HepG2 (cell line): ENCODE results near the gene WDR54. TPM values are rescaled to one million over a fixed set of nuclear protein-coding genes. Genes with fewer than 3 reads are reported as not detected.

ENCODE experiments used
- AGO1 ChIP-seq: fragments of 200-400 bp; formaldehyde crosslinking; IDR thresholded peaks from 2 replicates; pipeline ENCODE4 v1.6.1; 2017; ENCODE audit warnings: mild to moderate bottlenecking, low read depth, low read length, moderate library complexity; ENCODE audit not compliant: poor library complexity, severe bottlenecking
- BCL6 ChIP-seq: IDR thresholded peaks from 2 replicates; pipeline ENCODE4 v1.6.1; 2016; ENCODE audit warnings: missing genetic modification reagents, missing compliant biosample characterization
- BHLHE40 ChIP-seq: IDR thresholded peaks from 2 replicates; pipeline ENCODE4 v1.6.1; 2011; ENCODE audit warnings: low read length, improper control_type of control experiment
- FIP1L1 ChIP-seq: fragments of 200-400 bp; formaldehyde crosslinking; IDR thresholded peaks from 2 replicates; pipeline ENCODE4 v1.6.1; 2018; ENCODE audit warnings: low read depth, mild to moderate bottlenecking, low read length, moderate library complexity, borderline replicate concordance; ENCODE audit not compliant: insufficient read depth
- GABPA ChIP-seq, 2 experiments: IDR thresholded peaks; 2 replicates each; pipeline ENCODE4 v1.6.1; 2011 to 2016; ENCODE audit warnings: low read depth in 2 of 2, low read length in 1 of 2, missing biosample characterization in 1 of 2, missing genetic modification characterization in 1 of 2
- MAF1 ChIP-seq: sonication (generic); formaldehyde crosslinking; IDR thresholded peaks from 2 replicates; pipeline ENCODE4 v1.5.0; 2020; ENCODE audit warnings: missing genetic modification reagents, borderline replicate concordance
- NFIB ChIP-seq: sonication (generic); formaldehyde crosslinking; IDR thresholded peaks from 2 replicates; pipeline ENCODE4 v1.9.0; 2021; ENCODE audit warnings: missing genetic modification reagents, mild to moderate bottlenecking, borderline replicate concordance
- RBM22 ChIP-seq: fragments of 200-400 bp; formaldehyde crosslinking; optimal IDR thresholded peaks from 2 replicates; pipeline ENCODE3; 2017; ENCODE audit warnings: mild to moderate bottlenecking, low read length, moderate library complexity
- SATB2 ChIP-seq: sonication (generic); formaldehyde crosslinking; IDR thresholded peaks from 2 replicates; pipeline ENCODE4 v1.5.0; 2020; ENCODE audit warnings: missing genetic modification reagents
- SIN3A ChIP-seq: IDR thresholded peaks from 2 replicates; pipeline ENCODE4 v1.6.1; 2011; ENCODE audit warnings: low read depth, mild to moderate bottlenecking, control low read depth, low read length, borderline replicate concordance
- SP140L ChIP-seq: sonication (generic); formaldehyde crosslinking; IDR thresholded peaks from 2 replicates; pipeline ENCODE4 v1.4.0; 2020; ENCODE audit warnings: missing genetic modification reagents, borderline replicate concordance
- SP4 ChIP-seq: sonication (generic); formaldehyde crosslinking; IDR thresholded peaks from 2 replicates; pipeline ENCODE4 v1.8.1; 2023; ENCODE audit warnings: mild to moderate bottlenecking, missing genetic modification reagents
- STAG1 ChIP-seq: sonication (generic); formaldehyde crosslinking; IDR thresholded peaks from 2 replicates; pipeline ENCODE4 v1.4.0; 2020; ENCODE audit warnings: missing genetic modification reagents
- U2AF1 ChIP-seq: fragments of 200-400 bp; formaldehyde crosslinking; optimal IDR thresholded peaks from 2 replicates; pipeline ENCODE3; 2017; ENCODE audit warnings: mild to moderate bottlenecking, low read depth, low read length
- ZNF101 ChIP-seq: sonication (generic); formaldehyde crosslinking; IDR thresholded peaks from 2 replicates; pipeline ENCODE4 v1.4.0; 2020; ENCODE audit warnings: mild to moderate bottlenecking, low read depth, missing genetic modification reagents, borderline replicate concordance
- ZNF367 ChIP-seq: sonication (generic); formaldehyde crosslinking; IDR thresholded peaks from 2 replicates; pipeline ENCODE4 v1.4.0; 2020; ENCODE audit warnings: missing genetic modification reagents, borderline replicate concordance
- ZNF510 ChIP-seq: sonication (generic); formaldehyde crosslinking; IDR thresholded peaks from 2 replicates; pipeline ENCODE4 v1.4.0; 2020; ENCODE audit warnings: low read depth, mild to moderate bottlenecking, missing genetic modification reagents
- polyA plus RNA-seq, 8 experiments: library from polyadenylated mRNA; depleted of rRNA in 3 of 8; stranded (reverse) in 7 of 8; unstranded in 1 of 8; fragments of >200 nt; fragmentation: Illumina TruSeq in 4 of 8; extraction: Trizol in 4 of 8; gene quantifications; 2 replicates each; pipeline versions ENCODE4 v1.2.1 to v1.2.3, GENCODE V29; 2011 to 2016; ENCODE audit warnings: low read depth in 4 of 8, missing spikeins in 1 of 8, mixed read lengths in 1 of 8; ENCODE audit not compliant: insufficient read depth in 1 of 8
- total RNA-seq, 5 experiments: library from RNA; depleted of rRNA; stranded (reverse); fragments of >200 nt; fragmentation: Illumina TruSeq; extraction: Trizol; gene quantifications; 2 replicates each; pipeline ENCODE4 v1.2.3, GENCODE V29; 2016; ENCODE audit warnings: low read depth in 1 of 5
- TF ChIP-seq, protein P1 (sequence below): sonication (generic); formaldehyde crosslinking; IDR thresholded peaks from 2 replicates; pipeline ENCODE4 v1.9.0; 2021; ENCODE audit warnings: missing genetic modification reagents, borderline replicate concordance
- TF ChIP-seq, protein P2 (sequence below): IDR thresholded peaks from 2 replicates; pipeline ENCODE4 v1.6.1; 2018; ENCODE audit warnings: missing genetic modification reagents
- TF ChIP-seq, protein P3 (sequence below): sonication (generic); formaldehyde crosslinking; IDR thresholded peaks from 2 replicates; pipeline ENCODE4 v1.4.0; 2020; ENCODE audit warnings: missing genetic modification reagents
- TF ChIP-seq, protein P4 (sequence below): sonication (generic); formaldehyde crosslinking; IDR thresholded peaks from 2 replicates; pipeline ENCODE4 v1.5.1; 2020; ENCODE audit warnings: mild to moderate bottlenecking, moderate library complexity, missing genetic modification reagents

WDR54 gene
- total and polyA plus RNA-seq, 2 of the 13 experiments (the other 11 are each of a cell fraction or from before 2014, with no cell fraction given), result 2.0 to 17.3 TPM

DNA sequence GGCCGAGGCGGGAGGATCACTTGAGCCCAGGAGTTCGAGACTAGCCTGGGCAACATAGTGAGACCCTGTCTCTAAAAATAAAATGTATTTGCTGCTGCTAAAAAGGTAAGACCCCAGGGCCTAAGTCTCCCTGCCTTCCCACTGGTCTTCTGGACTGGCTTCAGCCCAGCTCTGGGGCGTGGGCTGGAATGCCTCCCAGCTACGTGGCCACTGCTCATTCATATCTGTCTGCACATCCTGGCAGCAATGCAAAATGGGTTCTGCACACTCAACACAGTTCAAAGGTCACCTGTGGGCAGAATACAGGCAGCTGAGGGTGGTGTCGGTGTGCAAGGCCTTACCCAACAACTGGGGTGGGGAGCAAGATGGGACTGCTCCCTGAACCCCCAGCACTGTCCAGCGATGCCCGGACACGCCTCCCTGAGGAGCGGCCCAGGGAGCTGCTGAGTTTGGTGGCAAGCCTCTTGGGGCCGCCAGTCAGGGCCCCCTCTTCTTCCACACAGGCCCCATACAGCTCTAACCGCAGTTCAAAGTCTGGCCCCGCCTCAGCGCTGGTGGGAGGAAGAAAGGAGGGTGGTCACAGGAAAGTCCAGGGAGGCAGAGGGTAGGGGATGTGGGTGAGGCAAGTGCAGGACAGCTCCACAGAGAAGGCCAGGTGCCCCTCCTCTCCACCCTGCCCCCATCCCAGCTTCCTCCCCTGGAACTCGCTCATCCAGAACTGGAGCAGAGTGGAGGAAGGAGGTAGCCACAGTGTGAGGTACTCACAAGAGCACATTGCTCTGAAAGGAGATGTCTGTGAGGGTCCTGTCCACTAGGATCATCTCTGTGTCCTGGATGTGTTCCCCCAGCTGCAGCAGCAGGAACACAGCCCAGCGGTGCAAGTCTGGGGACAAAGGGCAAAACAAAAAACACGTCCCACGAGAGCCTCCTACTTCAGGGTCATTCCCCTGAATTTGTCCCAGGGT lies 8.2 kb downstream of the WDR54 start (continued):
- TF ChIP-seq SP140L (CRISPR knock-in tag), result no peak
- TF ChIP-seq STAG1 (CRISPR knock-in tag), result peak; percentile 11; the same call in 1 of the 2 replicates
- TF ChIP-seq RBM22, result peak; percentile 91
- no peak for TF ChIP-seq MAF1 (CRISPR knock-in tag)
- no peak for TF ChIP-seq GABPA (IDR thresholded peaks at IDR 0.05; ENCODE audit: low read depth, low read length)
- 0 out of 2 replicates have a peak, but pooled peaks have one; percentile 28 for TF ChIP-seq GABPA (CRISPR knock-in tag; IDR thresholded peaks at IDR 0.05; ENCODE audit: low read depth)
- TF ChIP-seq, protein P1, sequence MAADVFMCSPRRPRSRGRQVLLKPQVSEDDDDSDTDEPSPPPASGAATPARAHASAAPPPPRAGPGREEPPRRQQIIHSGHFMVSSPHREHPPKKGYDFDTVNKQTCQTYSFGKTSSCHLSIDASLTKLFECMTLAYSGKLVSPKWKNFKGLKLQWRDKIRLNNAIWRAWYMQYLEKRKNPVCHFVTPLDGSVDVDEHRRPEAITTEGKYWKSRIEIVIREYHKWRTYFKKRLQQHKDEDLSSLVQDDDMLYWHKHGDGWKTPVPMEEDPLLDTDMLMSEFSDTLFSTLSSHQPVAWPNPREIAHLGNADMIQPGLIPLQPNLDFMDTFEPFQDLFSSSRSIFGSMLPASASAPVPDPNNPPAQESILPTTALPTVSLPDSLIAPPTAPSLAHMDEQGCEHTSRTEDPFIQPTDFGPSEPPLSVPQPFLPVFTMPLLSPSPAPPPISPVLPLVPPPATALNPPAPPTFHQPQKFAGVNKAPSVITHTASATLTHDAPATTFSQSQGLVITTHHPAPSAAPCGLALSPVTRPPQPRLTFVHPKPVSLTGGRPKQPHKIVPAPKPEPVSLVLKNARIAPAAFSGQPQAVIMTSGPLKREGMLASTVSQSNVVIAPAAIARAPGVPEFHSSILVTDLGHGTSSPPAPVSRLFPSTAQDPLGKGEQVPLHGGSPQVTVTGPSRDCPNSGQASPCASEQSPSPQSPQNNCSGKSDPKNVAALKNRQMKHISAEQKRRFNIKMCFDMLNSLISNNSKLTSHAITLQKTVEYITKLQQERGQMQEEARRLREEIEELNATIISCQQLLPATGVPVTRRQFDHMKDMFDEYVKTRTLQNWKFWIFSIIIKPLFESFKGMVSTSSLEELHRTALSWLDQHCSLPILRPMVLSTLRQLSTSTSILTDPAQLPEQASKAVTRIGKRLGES, result no peak
- TF ChIP-seq, protein P2, sequence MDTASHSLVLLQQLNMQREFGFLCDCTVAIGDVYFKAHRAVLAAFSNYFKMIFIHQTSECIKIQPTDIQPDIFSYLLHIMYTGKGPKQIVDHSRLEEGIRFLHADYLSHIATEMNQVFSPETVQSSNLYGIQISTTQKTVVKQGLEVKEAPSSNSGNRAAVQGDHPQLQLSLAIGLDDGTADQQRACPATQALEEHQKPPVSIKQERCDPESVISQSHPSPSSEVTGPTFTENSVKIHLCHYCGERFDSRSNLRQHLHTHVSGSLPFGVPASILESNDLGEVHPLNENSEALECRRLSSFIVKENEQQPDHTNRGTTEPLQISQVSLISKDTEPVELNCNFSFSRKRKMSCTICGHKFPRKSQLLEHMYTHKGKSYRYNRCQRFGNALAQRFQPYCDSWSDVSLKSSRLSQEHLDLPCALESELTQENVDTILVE (CRISPR knock-in tag), result peak; percentile 26; the same call in 1 of the 2 replicates
- TF ChIP-seq SIN3A, result peak; percentile 69; the same call in 1 of the 2 replicates
- peak; percentile 31 for TF ChIP-seq BCL6 (CRISPR knock-in tag)
- TF ChIP-seq ZNF101 (CRISPR knock-in tag), result no peak; the same call in 1 of the 2 replicates
- no peak for TF ChIP-seq BHLHE40
- no peak for TF ChIP-seq ZNF510
- TF ChIP-seq, protein P3, sequence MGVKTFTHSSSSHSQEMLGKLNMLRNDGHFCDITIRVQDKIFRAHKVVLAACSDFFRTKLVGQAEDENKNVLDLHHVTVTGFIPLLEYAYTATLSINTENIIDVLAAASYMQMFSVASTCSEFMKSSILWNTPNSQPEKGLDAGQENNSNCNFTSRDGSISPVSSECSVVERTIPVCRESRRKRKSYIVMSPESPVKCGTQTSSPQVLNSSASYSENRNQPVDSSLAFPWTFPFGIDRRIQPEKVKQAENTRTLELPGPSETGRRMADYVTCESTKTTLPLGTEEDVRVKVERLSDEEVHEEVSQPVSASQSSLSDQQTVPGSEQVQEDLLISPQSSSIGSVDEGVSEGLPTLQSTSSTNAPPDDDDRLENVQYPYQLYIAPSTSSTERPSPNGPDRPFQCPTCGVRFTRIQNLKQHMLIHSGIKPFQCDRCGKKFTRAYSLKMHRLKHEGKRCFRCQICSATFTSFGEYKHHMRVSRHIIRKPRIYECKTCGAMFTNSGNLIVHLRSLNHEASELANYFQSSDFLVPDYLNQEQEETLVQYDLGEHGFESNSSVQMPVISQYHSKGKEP (CRISPR knock-in tag), result no peak
- peak; percentile 71 for TF ChIP-seq AGO1
- TF ChIP-seq U2AF1, result no peak
- no peak for TF ChIP-seq SATB2 (CRISPR knock-in tag)
- TF ChIP-seq FIP1L1, result no peak
- TF ChIP-seq, protein P4, sequence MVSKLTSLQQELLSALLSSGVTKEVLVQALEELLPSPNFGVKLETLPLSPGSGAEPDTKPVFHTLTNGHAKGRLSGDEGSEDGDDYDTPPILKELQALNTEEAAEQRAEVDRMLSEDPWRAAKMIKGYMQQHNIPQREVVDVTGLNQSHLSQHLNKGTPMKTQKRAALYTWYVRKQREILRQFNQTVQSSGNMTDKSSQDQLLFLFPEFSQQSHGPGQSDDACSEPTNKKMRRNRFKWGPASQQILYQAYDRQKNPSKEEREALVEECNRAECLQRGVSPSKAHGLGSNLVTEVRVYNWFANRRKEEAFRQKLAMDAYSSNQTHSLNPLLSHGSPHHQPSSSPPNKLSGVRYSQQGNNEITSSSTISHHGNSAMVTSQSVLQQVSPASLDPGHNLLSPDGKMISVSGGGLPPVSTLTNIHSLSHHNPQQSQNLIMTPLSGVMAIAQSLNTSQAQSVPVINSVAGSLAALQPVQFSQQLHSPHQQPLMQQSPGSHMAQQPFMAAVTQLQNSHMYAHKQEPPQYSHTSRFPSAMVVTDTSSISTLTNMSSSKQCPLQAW, result peak; percentile 82
- peak; percentile 76 for TF ChIP-seq SP4 (CRISPR knock-in tag)
- no peak for TF ChIP-seq ZNF367 (CRISPR knock-in tag)
- TF ChIP-seq NFIB (CRISPR knock-in tag), result no peak
